DMS53 treated with DMSO at 0.1 percent for 48 hours (cell line): Measurements from ENCODE around the gene CD8A.
A peak's percentile ranks its signal among the peaks of the same experiment; 100 is the strongest.
"Not testable (repeated sequence)": the region's sequence is repeated elsewhere in the genome, so short reads cannot be mapped to it uniquely, and the experiment has no call there.

ENCODE experiments used
- DNase-seq: peaks from one replicate; lab custom pipeline; 2025; ENCODE audit not compliant: unreplicated experiment; lab: John Stamatoyannopoulos, UW

The CD8A gene

DNA sequence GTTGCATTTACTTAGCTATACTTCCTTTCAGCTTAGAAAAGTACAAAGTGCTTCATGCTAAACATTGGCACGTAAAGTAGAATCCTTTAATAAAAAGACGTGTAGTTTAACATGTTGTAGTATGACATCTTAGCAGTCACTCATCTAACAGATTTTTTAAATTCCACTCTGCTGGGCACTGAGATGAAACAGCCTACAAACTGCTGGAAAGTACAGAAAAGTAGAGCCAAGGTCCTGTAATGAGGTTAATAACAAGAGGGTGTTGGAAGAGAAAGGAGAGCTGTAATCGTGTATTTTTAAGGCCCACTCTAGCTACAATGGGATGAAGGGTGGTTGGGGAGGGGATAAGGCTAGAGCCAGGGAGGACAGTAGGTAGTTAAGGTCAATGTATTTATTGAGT, 10.7 kb downstream of the CD8A start:
- DNase-seq: no peak

GRCh38 chr2:86778957-86779356, 11.8 kb downstream of the CD8A start:
- no peak for DNase-seq

DNA sequence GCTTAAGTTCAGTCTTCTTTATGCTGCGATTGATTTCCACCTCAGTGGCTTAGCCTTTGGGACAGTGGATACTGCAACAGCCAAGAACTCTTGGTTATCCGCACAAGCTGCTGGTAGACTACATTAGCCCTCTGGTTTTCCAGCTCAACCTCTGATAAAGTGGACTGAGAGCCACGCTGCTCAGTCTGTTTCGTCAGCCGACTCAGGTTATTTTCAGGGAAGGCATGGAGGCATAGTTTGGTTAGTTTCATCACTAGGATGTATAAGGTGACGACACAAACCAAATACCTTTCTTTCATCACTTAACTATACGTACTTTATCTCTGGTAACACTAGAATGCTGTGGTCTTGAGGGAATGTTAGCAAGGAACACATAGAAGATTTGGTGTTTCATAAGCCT, 14.2 kb downstream of the CD8A start:
- no peak for DNase-seq

DNA sequence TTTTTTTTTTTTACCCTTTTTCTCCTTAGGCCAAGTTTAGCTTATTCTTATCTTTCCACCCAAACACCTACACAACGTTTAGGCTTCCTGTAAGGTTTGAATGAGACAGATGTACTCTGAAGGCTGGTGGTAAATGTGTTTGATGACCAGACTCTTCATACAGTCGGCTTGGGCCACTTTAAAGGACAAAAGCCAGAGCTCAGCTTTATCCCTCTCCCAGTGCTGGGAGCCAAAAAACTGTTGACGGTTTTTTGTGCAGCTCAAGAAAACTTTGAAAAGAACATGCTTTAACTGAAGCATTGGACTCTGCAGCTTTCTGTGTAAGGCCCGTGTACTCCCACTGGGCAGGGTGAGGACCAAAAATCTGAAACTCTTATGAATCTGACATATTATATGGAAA, 15.4 kb downstream of the CD8A start:
- no peak for DNase-seq

DNA sequence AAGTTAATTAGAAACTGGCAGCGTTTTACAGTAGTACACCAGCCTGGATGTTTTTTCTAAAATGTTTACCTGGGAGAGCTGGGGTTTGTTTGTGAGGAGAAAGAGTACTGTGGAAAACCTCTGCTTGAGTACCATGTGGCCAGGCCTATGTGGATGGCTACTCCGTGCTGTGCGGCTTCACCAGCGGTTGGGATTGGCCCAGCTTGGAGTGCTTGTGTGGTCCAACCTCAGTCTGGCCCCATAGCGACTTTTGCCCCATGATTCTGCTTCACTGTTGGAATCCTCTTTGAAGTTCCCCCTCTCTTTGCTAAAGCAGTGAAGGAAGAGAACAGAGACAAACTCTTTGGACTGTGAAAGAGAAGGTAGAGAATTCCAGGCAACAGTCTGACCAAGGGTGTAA, 15.9 kb downstream of the CD8A start:
- DNase-seq: no peak

DNA sequence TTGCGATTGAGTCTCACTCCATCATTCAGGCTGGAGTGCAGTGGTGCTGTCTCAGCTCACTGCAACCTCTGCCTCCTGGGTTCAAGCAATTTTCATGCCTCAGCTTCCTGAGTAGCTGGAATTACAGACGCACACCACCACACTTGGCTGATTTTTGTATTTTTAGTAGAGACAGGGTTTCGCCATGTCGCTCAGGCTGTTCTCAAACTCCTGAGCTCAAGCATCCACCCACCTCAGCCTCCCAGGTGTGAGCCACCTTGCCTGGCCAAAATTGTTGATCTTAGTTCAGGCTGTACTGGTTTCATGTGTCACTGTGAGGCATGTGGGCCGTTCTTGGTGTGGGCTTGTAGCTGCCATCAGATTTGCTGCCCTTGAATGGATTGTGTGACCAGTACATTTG, 18.1 kb downstream of the CD8A start:
- no peak for DNase-seq

- DNase-seq: no peak
Observed at GRCh38 chr2:86770816-86771301, 19.9 kb downstream of the CD8A start.

DNA sequence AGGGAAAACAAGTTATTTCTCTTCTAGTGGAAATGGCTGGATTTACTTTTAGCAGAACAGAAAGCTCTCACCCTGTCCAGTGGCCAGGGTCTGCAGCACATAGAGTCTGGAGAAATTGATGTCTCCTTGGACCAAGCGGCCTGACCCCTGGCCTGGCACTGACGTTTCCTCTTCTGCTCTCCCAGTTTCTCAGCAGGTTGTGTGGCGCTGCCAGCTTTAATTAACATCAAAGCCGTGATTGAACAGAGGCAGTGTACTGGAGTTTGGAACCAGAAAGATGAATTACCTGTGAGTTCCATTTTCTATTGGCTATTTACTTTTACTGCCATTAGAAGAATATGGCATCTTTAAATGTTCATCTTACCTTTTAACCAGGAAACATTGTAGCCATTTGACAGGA, 20.9 kb downstream of the CD8A start:
- DNase-seq: no peak

- no peak for DNase-seq
Observed at GRCh38 chr2:86768189-86768949, 22.3 kb downstream of the CD8A start.

GRCh38 chr2:86765310-86765695, 25.4 kb downstream of the CD8A start:
- DNase-seq: no peak

GRCh38 chr2:86764661-86765309, 25.9 kb downstream of the CD8A start:
- peak; percentile 71 for DNase-seq

- no peak for DNase-seq
Observed at GRCh38 chr2:86760371-86760770, 30.3 kb downstream of the CD8A start.

DNA sequence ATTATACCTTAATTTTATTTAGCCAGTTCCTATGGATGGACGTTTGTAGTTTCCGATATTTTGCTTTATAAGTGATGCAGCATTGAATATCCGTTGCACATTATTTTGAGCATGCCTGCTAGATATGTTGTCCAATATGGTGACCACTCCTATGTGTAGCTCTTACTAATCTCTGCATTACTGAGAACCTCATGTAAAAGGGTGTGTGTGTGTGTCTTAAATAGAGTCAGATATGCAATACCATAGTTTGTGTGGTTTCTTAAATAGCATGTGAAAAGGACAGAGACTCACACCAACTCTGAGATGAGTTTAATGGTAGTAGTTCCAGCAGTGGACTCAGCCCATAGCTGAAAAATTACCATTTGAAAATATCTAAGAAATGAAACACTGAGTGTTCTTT, 32.3 kb downstream of the CD8A start:
- DNase-seq: no peak

DNA sequence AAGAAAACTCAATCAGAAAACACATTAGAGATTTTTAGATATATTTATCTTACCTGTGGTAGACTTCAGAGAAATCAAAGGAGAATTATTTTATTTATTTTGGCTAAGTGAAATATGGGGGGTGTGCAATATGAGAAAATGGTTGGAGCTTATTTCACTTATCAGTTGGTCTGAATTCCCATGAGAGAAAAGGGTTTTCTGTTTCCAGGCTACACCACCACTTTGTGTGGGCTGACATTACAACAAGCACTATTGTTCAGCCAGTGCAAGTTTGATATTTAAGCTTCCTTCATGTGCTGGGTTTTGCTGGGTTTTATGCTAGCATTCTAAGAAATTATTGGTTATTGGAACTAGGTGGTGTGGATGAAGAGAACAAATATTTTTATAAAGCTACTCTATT, 37.1 kb downstream of the CD8A start:
- DNase-seq: no peak

DNA sequence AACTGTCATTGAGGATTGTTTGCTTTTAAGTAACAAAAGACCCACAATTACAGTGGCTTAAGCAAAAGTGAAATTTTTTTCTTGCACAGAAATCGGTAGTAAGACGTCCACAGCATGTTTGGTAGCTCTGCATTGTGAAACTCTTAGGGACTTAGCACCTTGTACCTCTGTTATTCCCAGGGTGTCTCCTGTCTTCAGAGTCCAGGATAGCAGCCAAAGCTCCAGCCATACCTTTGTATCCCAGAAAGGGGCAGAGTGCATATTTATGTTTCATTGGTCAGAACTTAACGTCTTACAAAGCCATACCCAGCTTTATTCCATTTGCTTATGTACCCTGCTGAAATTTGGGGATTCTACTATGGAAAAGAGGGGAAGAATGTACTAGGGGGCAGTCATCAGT, 37.8 kb downstream of the CD8A start:
- DNase-seq: no peak

DNA sequence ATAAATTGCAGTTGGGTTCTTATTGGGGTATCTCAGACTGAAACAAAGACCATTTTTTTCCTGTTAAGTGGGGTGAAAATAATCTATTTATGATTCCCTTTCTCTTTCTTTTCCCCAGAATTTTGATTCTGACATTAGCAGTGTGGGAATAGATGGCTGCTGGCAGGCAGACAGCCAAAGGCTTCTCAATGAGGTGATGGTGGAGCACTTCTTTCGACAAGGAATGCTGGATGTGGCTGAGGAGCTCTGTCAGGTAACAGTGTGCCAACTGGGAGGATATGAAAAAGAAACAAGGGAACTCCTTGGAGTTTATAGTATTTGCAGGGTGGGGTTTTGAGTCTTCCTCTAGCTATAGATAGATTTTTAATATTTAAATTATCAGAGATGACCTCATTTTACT, 38.9 kb downstream of the CD8A start:
- no peak for DNase-seq

GRCh38 chr2:86750240-86750839, 40.4 kb downstream of the CD8A start:
- DNase-seq: no peak

GRCh38 chr2:86747711-86748639, 42.7 kb downstream of the CD8A start:
- DNase-seq: peak; percentile 74

DNA sequence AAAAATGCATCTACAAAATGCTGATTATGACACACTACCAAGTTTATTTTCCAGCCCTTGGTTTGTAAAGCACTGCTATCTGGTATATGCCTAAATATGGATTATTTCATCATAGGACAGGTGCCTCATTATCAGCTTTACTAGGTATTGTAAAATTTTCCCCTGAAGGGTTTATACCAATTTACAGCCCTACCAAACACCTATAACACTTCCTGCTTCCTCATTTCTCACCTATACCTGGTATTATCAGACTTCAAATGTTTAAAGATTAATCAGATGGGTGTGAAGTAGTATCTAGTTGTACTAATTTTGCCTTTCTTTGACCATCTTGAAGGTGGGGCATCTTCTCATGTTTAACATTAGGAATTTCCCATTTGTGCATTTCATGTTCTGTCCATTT, 43.8 kb downstream of the CD8A start:
- no peak for DNase-seq

GRCh38 chr2:86744152-86744551, 46.6 kb downstream of the CD8A start:
- no peak for DNase-seq

- DNase-seq: not testable (repeated sequence)
Observed at GRCh38 chr2:86741889-86742498, 48.7 kb downstream of the CD8A start.
